Measurements from ENCODE around the gene SLU7. TPM values are rescaled to one million over a fixed set of nuclear protein-coding genes. Genes with fewer than 3 reads are reported as not detected.

The SLU7 gene
- 71.6 TPM for total RNA-seq

DNA sequence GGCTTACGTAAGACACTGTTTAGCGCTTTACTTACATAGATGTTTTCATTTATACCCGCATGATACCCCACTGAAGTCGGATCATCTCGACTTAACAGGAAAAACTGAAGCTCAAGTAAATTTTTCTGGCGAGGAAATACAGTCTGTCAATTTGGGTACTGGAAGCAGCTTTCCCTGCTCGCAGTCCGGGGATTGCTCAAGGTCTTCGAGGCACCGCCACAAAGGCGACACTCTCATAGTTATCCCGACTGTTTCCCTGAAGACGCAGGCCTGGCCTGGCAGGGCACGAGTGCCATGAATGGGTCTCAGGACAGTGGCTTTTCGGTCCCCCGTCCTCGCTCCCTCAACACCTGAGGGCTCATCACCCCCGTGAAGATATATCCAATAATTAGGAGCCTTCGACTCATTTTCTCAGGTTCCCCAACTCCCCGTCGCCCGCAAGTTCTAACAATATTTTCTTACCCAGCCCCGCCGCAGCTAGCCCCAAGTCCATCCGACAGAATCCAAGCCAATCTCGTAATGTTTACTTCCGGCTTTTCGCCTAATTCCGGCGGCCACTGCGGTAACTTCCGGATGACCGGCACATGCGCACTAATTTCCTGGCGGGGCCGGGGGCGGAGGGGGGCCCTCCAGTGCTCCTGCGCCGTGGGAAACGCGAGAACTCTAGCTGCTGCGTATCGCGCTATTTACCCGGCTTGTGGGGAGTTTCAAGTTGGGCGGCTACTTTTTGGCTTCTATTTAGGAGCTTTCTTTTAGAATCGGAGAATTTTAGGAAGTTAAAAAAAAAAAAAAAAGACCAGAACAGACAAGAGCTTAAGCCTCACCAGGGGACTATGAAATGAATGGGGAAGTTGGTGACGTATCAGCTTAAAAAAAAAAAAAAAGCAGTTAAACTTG is at the start of gene SLU7:
SLU7 (minus strand) TSS at position 521 of the 897 bp plus-strand sequence. CDS start 3,787 bp downstream, outside the sequence.

GRCh38 chr5:160421625-160422258 is 2.9 kb upstream of the SLU7 start, which contains the start of gene PTTG1:
Gene PTTG1 (plus strand): TSS chr5:160421855. CDS start chr5:160422313, 458 bp downstream.

DNA sequence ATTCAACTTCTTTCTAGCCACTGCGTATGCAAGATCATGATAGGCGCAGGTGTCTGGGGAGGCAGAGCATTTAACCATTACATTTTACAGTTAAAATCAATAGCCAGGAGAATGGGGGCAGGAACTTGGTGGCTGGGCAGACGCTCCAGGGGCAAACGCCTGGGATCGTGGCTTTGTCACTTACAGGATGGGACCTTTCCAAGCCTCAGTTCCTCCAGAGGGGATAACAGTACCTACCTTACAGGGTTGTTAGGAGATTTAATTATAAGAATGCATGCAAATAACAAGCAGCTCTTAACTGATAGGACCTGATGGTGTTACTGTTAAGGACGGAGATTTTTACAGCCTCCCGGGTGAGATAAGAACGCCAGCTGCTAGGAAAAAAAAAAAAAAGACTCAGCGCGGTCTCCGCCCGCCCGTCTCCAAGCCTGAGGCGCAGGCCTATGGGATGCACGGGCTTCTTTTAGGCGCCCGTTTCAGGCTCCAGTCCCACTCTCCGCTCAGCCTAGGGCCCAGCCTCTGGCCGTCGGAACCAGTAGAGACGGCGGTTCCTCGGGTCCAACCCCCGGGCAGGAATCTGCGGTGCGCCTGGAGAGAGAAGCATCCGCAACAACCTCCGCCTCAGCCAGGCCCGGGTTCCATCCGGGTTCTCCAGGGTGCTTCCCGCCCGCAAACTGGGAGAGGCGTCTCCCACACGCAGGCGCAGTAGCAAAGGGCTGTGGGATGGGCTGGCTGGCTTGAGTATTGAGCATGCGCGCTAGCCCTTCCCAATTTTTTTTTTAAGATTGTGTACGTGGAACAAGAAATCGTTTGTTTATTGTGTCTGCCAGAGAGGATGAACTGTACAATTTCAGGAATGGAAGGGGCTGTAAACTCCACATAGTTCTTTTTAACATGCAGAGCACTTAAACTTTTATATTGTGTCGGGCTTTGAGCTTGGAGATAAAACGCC is 19.2 kb downstream of the SLU7 start, which contains the start of gene FAM200C:
FAM200C (minus strand) TSS at position 653 of the 952 bp plus-strand sequence. CDS start 4,564 bp downstream, outside the sequence.

GRCh38 chr5:160369990-160370712 is 48.7 kb downstream of the SLU7 start, which contains the start of gene C1QTNF2:
Gene C1QTNF2 (minus strand): TSS chr5:160370626. CDS start chr5:160355011, 15,615 bp downstream.

Other genes starting within 250 kb of the SLU7 start
- gene FABP6, start 189.6 kb downstream of the SLU7 start, total RNA-seq, result not detected
- 10.8 TPM for gene CCNJL, start 106.5 kb downstream of the SLU7 start, total RNA-seq
- 16.9 TPM for gene C1QTNF2, start 48.5 kb downstream of the SLU7 start, total RNA-seq
- gene FAM200C, start 19.0 kb downstream of the SLU7 start, total RNA-seq, result 25.1 TPM
- 23.8 TPM for gene PTTG1, start 2.8 kb upstream of the SLU7 start, total RNA-seq

Measured in camera-type eye (tissue), 1 donor.